Ovary (tissue), 3 donors: ENCODE measurements around the gene STS.

ENCODE experiments used
- CTCF ChIP-seq, 3 donors: fragments of 450-650 bp in 2 of 3; fragments of 200-600 bp in 1 of 3; IDR thresholded peaks; one replicate each; pipeline versions ENCODE4 v1.5.1 to v1.8.0; 2016 to 2022; ENCODE audit warnings: antibody characterized with exemption in 3 of 3, mild to moderate bottlenecking in 1 of 3
- POLR2A ChIP-seq: fragments of 450-650 bp; IDR thresholded peaks from one replicate; pipeline ENCODE4 v1.6.1; 2017; ENCODE audit warnings: antibody characterized with exemption, mild to moderate bottlenecking, moderate library complexity
- donor health status: DM: no; HTN: no; CAD: no.

DNA sequence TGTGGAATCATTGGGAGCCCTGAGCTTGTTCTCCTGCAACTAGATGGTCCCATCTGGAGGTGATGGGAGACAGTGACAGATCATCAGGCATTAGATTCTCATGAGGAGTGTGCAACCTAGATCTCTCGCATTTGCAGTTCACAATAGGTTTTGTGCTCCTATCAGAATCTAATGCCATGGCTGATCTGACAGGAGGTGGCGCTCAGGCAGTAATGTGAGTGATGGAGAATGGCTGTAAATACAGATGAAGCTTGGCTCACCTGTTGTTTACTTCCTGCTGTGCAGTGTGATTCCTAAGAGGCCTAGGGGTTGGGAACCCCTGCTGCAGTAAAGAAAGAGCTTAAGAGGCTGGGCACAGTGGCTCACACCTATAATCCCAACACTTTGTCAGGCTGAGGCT, 42.6 kb downstream of the STS start:
- TF ChIP-seq CTCF (IDR thresholded peaks at IDR 0.05) (no peak), POLR2A (no peak)
